ENCODE results near the gene DUXA. TPM values are rescaled to one million over a fixed set of nuclear protein-coding genes. Genes with fewer than 3 reads are reported as not detected.
"Not testable (repeated sequence)": the region's sequence is repeated elsewhere in the genome, so short reads cannot be mapped to it uniquely, and the experiment has no call there.

The DUXA gene
- total and polyA plus RNA-seq, 10 of the 15 experiments (the other 5 are each of a cell fraction or from before 2014, with no cell fraction given): not detected

DNA sequence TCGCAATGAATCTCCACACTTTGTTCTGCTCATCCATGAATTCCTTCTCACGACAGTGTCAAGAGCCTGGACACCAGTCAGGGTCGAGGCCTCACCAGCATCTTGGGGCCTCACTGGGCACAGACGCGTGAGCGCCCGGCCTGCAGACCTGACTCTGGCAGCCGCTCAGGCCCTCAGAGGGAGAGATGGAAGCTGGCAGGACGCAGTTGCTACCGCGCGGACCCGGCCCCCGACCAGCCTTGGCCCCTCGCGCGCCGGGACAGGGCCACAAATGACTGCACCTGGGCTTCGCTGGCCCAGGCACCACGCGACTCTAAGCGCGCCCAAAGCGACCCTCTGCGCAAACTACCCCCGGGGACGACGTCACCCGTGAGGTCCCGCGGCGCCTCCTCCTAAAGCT is 48.4 kb downstream of the DUXA start (continued):
- TF ChIP-seq, protein P1, sequence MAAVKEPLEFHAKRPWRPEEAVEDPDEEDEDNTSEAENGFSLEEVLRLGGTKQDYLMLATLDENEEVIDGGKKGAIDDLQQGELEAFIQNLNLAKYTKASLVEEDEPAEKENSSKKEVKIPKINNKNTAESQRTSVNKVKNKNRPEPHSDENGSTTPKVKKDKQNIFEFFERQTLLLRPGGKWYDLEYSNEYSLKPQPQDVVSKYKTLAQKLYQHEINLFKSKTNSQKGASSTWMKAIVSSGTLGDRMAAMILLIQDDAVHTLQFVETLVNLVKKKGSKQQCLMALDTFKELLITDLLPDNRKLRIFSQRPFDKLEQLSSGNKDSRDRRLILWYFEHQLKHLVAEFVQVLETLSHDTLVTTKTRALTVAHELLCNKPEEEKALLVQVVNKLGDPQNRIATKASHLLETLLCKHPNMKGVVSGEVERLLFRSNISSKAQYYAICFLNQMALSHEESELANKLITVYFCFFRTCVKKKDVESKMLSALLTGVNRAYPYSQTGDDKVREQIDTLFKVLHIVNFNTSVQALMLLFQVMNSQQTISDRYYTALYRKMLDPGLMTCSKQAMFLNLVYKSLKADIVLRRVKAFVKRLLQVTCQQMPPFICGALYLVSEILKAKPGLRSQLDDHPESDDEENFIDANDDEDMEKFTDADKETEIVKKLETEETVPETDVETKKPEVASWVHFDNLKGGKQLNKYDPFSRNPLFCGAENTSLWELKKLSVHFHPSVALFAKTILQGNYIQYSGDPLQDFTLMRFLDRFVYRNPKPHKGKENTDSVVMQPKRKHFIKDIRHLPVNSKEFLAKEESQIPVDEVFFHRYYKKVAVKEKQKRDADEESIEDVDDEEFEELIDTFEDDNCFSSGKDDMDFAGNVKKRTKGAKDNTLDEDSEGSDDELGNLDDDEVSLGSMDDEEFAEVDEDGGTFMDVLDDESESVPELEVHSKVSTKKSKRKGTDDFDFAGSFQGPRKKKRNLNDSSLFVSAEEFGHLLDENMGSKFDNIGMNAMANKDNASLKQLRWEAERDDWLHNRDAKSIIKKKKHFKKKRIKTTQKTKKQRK (IDR thresholded peaks at IDR 0.05; ENCODE audit: low read depth, low read length): no peak
- TF ChIP-seq, protein P2, sequence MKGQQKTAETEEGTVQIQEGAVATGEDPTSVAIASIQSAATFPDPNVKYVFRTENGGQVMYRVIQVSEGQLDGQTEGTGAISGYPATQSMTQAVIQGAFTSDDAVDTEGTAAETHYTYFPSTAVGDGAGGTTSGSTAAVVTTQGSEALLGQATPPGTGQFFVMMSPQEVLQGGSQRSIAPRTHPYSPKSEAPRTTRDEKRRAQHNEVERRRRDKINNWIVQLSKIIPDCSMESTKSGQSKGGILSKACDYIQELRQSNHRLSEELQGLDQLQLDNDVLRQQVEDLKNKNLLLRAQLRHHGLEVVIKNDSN (IDR thresholded peaks at IDR 0.05; ENCODE audit: borderline replicate concordance, extremely low read length, insufficient read depth, low read depth, low read length): no peak
- TF ChIP-seq, protein P3, sequence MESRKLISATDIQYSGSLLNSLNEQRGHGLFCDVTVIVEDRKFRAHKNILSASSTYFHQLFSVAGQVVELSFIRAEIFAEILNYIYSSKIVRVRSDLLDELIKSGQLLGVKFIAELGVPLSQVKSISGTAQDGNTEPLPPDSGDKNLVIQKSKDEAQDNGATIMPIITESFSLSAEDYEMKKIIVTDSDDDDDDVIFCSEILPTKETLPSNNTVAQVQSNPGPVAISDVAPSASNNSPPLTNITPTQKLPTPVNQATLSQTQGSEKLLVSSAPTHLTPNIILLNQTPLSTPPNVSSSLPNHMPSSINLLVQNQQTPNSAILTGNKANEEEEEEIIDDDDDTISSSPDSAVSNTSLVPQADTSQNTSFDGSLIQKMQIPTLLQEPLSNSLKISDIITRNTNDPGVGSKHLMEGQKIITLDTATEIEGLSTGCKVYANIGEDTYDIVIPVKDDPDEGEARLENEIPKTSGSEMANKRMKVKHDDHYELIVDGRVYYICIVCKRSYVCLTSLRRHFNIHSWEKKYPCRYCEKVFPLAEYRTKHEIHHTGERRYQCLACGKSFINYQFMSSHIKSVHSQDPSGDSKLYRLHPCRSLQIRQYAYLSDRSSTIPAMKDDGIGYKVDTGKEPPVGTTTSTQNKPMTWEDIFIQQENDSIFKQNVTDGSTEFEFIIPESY (IDR thresholded peaks at IDR 0.05): no peak
- TF ChIP-seq IRF4 (IDR thresholded peaks at IDR 0.05; ENCODE audit: low read depth, low read length): no peak
- no peak for TF ChIP-seq POLR2A (IDR thresholded peaks at IDR 0.05; ENCODE audit: low read depth, low read length)
- no peak for TF ChIP-seq CHD1 (IDR thresholded peaks at IDR 0.05; ENCODE audit: low read depth, low read length)
- no peak for TF ChIP-seq POU2F2 (IDR thresholded peaks at IDR 0.05; ENCODE audit: borderline replicate concordance, low read depth, low read length)
- TF ChIP-seq, protein P4, sequence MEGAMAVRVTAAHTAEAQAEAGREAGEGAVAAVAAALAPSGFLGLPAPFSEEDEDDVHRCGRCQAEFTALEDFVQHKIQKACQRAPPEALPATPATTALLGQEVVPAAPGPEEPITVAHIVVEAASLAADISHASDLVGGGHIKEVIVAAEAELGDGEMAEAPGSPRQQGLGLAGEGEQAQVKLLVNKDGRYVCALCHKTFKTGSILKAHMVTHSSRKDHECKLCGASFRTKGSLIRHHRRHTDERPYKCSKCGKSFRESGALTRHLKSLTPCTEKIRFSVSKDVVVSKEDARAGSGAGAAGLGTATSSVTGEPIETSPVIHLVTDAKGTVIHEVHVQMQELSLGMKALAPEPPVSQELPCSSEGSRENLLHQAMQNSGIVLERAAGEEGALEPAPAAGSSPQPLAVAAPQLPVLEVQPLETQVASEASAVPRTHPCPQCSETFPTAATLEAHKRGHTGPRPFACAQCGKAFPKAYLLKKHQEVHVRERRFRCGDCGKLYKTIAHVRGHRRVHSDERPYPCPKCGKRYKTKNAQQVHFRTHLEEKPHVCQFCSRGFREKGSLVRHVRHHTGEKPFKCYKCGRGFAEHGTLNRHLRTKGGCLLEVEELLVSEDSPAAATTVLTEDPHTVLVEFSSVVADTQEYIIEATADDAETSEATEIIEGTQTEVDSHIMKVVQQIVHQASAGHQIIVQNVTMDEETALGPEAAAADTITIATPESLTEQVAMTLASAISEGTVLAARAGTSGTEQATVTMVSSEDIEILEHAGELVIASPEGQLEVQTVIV (IDR thresholded peaks at IDR 0.05; ENCODE audit: borderline replicate concordance, partially characterized antibody): no peak

DNA sequence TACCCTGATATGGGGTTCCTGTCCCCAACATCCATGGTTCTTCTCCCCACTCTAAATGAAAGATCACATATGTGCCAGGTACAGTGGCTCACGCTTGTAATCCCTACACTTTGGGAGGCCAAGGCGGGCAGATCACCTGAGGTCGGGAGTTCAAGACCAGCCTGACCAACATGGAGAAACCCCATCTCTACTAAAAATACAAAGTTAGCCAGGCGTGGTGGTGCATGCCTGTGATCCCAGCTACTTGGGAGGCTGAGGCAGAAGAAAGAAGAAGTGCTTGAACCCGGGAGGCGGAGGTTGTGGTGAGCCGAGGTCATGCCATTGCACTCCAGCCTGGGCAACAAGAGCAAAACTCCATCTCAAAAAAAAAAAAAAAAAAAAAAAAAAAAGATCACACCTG is 53.8 kb downstream of the DUXA start:
- 49% methylated on average over 7 of the region's 7 CpGs for WGBS (ENCODE audit: insufficient coverage, insufficient replicate concordance, low lambda C conversion rate, missing lambda C conversion rate)
- BruUV-seq (replicated peaks); H3K79me2 ChIP-seq (ENCODE audit: control insufficient read depth, insufficient read depth, low read length); FAIRE-seq; H4K20me1 ChIP-seq (ENCODE audit: control insufficient read depth, insufficient read depth); H3K27me3 ChIP-seq (replicated peaks in 1 of 2; ENCODE audit: control insufficient read depth in 2 of 2, insufficient read depth in 2 of 2, low read length in 1 of 2); H3K36me3 ChIP-seq (ENCODE audit: control insufficient read depth in 2 of 2, insufficient read depth in 2 of 2, low read length in 1 of 2); intact Hi-C loops (cut with micrococcal nuclease; ENCODE audit: unreplicated experiment); H3K4me2 ChIP-seq (ENCODE audit: control insufficient read depth, insufficient read depth); ATAC-seq; H2AFZ ChIP-seq (ENCODE audit: control insufficient read depth, low read depth, low read length); POLR2A ChIA-PET; H3K9ac ChIP-seq (ENCODE audit: control insufficient read depth, insufficient read depth, low read length); RAD21 ChIA-PET (ENCODE audit: unreplicated experiment); CTCF ChIA-PET; H3K4me1 ChIP-seq (ENCODE audit: control insufficient read depth, insufficient read depth, low read length); H3K4me3 ChIP-seq; SMC1A ChIA-PET (ENCODE audit: uncharacterized antibody, unreplicated experiment); H3K9me3 ChIP-seq (replicated peaks; ENCODE audit: control insufficient read depth, insufficient read depth, low read length); DNase-seq (ENCODE audit: low read depth, low spot score); H3K27ac ChIP-seq (ENCODE audit: control insufficient read depth, insufficient read depth); in situ Hi-C loops (cut with MboI): not testable (repeated sequence)

Data from GM12878 (cell line).